C1 segment of cervical spinal cord (tissue), 14 donors: ENCODE measurements around the gene TASP1.
A peak's percentile ranks its signal among the peaks of the same experiment; 100 is the strongest.
"Not testable (repeated sequence)": the region's sequence is repeated elsewhere in the genome, so short reads cannot be mapped to it uniquely, and the experiment has no call there.

Source experiments
- DNase-seq, 14 donors: peaks; one replicate each; lab custom pipeline; 2025; lab: John Stamatoyannopoulos, UW

Gene TASP1

GRCh38 chr20:13494019-13494418, 144.7 kb downstream of the TASP1 start:
- no peak for DNase-seq

DNA sequence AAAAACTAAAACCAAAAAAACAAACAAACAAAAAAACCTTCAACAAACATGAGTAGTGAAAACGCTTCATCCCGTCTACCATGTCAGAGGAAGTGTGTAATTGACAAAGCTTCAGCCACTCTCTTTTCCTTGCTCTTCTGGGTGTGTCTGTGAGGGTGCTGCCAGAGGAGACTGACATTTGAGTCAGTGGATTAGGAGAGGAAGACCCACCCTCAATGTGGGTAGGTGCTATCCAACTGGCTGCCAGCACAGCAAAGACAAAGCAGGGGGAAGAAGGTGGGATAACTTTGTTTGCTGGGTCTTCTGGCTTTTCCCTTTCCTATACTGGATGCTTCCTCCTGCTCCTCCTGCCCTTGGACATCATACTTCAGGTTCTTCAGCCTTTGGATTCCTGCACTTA, 145.6 kb downstream of the TASP1 start:
- DNase-seq, result no peak

- DNase-seq, result no peak
Measured at GRCh38 chr20:13492001-13492481, 146.7 kb downstream of the TASP1 start.

- no peak for DNase-seq
Measured at GRCh38 chr20:13487202-13487601, 151.5 kb downstream of the TASP1 start.

GRCh38 chr20:13486694-13487093, 152.0 kb downstream of the TASP1 start:
- no peak for DNase-seq

DNA sequence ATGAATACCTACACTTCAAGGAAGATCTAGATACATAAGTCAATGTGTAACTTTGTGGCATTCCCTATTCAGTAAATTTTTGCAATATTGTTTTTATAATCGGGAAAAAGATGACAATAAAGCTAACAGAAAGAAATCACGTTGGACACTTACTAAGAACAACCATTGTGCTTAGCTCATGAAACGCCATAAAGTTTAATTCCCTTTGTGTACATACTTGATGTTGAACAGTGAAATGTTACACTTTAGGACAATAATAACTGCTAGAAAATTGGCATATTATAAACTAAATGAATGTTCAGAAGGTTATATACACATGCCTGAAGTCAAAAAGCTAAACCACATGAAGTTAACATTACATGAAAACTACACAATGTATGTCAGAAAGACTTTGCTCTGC, 153.2 kb downstream of the TASP1 start:
- no peak for DNase-seq

DNA sequence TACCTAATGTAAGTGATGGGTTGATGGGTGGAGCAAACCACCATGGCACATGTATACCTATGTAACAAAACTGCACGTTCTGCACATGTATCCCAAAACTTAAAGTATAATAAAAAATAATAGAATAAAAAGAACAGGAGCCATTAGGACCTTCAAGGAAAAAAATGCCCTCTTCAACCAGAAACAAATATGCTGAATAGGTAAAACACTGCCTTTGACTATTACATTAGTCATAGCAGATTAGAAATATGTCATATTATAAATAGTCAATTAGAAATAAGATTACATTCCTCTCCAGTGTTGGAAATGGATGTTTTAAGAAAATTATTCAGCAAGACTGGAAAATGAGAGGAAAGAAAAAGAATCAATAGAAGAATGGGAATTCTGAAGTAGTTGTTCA, 153.7 kb downstream of the TASP1 start:
- DNase-seq, result not testable (repeated sequence)

GRCh38 chr20:13483472-13483871, 155.3 kb downstream of the TASP1 start:
- DNase-seq, result not testable (repeated sequence)

- no peak for DNase-seq
Measured at GRCh38 chr20:13478366-13478765, 160.4 kb downstream of the TASP1 start.

DNA sequence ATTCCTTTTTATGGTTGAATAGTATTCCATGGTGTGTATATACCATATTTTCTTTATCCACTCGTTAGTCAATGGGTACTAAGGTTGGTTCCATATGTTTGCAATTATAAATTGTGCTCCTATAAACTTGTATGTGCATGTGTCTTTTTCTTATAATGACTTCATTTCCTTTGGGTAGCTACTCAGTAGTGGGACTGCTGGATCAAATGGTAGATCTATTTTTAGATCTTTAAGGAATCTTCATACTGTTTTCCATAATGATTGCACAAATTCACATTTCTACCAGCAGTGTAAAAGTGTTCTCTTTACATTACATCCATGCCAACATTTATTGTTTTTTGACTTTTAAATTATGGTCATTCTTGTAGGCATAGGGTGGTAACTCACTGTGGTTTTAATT, 164.3 kb downstream of the TASP1 start:
- DNase-seq, result no peak

DNA sequence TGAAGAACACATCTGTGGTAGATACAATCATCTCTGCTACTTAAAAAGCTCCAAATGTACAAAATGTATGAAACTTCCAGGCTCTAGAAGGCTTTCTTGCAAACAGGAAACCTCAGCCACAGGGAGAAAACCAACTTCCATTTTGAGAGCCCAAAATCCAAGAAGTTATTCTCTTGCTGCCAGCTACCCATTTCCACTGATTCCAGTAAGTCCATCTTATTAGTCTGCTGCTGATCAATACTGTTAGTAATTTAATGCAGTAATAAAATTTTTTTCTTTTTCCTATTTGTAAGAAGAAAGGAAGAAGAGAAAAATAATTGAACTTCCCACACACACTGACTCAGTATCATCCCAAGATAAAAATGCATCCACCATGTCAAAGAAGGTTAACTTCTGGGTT, 169.5 kb downstream of the TASP1 start:
- DNase-seq, result no peak

- no peak for DNase-seq
Measured at GRCh38 chr20:13468166-13468565, 170.6 kb downstream of the TASP1 start.

DNA sequence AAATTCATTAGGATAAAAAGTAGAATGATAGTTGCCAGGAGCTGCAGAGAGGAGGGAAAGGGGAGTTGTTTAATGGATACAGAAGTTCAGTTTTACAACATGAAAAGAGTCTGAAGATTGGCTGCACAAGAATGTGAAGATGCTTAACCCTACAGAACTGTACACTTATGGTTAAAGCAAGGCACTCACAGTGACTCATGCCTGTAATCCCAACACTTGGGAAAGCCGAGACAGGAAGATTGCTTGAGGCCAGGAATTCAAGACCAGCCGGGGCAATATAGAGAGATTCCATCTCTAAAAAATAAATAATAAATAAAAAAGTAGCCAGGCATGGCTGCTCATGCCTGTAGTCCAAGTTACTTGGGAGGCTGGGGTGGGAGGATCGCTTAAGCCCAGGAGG, 174.0 kb downstream of the TASP1 start:
- DNase-seq, result no peak

DNA sequence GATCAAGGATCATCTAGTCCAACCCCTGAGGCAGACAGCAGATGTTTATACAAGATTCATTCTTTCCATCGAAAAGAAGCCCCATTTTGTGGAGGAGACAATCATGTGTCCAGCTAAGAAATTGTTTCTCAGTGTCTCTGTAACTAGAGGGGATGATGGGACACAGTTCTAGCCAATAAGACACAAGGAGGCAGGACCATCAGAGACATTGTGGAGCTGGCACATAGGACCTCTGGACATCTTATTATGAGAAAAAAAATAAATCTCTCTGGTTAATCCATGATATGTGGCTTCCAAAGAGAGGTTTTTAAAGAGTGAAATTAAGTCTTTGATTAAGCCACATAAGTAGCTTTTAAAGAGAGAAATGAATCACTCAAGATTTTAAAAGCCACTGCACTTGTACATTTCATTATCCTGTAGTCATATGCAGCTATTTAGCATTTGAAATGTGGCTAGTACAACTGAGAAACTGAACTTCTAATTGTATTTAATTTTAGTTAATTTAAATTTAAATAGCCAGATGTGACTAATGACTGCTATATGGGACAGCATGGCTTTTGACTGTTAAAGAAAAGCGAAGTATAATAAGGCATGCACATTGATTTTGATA, 176.8 kb downstream of the TASP1 start:
- DNase-seq, result no peak

- DNase-seq, result no peak
Measured at GRCh38 chr20:13458860-13459451, 179.8 kb downstream of the TASP1 start.

GRCh38 chr20:13457487-13457886, 181.2 kb downstream of the TASP1 start:
- no peak for DNase-seq

- no peak for DNase-seq
Measured at GRCh38 chr20:13455713-13456112, 183.0 kb downstream of the TASP1 start.

DNA sequence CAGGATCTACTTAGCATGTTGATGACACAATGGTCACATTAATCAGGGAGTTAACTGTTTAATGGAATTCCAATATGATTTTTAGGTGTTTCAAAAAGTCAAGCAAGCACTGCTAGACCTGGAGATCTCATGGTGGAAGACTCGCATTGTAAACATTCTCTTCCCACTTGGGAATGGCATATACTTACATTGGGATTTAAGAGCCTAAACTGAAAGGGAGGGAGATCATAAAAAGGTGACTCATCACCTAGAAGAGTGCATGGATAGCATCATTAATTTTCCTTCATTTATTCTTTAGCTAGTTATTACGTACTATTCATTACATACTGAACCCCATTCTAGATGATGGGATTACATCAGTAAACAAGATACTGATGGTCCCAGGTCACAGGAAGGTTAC, 185.4 kb downstream of the TASP1 start:
- DNase-seq, result no peak

DNA sequence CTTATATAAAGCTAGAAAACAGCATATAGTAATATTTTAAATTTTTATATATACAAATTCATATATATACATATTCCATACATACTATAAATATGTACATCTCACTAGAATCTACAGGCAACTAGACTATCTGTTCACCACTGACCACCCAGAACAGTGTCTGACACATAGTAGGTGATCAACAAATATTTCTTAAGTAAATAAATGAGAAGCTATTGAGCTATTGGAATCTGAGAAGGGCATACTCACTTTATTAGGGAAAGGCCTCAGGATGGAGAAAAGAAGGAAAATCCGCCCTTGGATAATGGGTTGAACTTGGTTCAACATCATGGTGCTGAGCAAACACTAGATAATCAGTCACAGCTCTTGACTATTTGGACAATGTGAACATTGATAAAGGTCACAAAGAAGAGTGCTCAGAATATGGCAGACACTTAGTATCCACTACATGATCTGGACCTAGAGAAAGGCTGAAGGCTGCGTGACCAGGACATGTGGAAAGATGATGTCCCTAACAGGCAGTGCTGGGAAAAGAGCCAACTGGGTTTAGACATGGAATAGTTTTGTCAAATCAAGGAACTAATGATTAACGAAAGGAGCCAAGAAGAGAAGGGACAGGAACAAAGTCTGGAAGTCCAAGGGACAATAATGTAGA, 186.1 kb downstream of the TASP1 start:
- DNase-seq, result no peak

GRCh38 chr20:13449868-13450434, 188.8 kb downstream of the TASP1 start:
- no peak for DNase-seq

- peak in 2 of 14 donors; percentile 0 to 1 for DNase-seq
Measured at GRCh38 chr20:13447385-13448180, 191.1 kb downstream of the TASP1 start.

DNA sequence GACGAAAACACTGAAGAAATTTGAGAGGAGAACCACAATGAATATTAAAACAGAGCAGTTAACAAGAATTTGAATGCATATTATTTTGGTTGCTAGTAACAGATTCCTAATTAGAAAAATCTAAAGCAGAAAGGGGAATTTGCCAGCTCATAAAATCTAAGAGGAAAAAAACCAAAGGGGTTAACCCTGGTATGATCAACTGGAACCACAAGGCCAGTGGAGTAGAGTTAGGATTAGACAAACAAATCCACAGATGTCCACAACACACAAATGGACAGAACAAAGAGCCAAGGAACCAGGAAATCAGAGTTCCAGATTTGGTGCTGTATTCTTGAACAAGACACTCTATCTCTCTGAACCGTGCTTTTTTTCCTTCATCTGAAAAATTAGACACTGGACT, 195.0 kb downstream of the TASP1 start:
- DNase-seq, result no peak
